Renal pelvis (tissue), 4 donors: Measurements from ENCODE around the gene LRFN4. TPM values are rescaled to one million over a fixed set of nuclear protein-coding genes. Genes with fewer than 3 reads are reported as not detected.

ENCODE experiments used
- DNase-seq: peaks from one replicate; pipeline ENCODE4 v3.0.0-alpha.2; 2013
- polyA plus RNA-seq, 3 donors: library from polyadenylated mRNA; unstranded; fragments of 120-200 nt; gene quantifications; one replicate each; pipeline ENCODE4 v1.2.1, GENCODE V29; 2013; ENCODE audit not compliant: insufficient read length in 3 of 3

LRFN4 gene
- polyA plus RNA-seq, 3 donors = 21.8 to 30.7 (median 27.3) TPM

GRCh38 chr11:66885469-66885868 lies 28.6 kb downstream of the LRFN4 start:
- no peak for DNase-seq

- no peak for DNase-seq
Observed at GRCh38 chr11:66885950-66886440, 29.1 kb downstream of the LRFN4 start.

- DNase-seq = no peak
Observed at GRCh38 chr11:66886671-66887221, 29.9 kb downstream of the LRFN4 start.

DNA sequence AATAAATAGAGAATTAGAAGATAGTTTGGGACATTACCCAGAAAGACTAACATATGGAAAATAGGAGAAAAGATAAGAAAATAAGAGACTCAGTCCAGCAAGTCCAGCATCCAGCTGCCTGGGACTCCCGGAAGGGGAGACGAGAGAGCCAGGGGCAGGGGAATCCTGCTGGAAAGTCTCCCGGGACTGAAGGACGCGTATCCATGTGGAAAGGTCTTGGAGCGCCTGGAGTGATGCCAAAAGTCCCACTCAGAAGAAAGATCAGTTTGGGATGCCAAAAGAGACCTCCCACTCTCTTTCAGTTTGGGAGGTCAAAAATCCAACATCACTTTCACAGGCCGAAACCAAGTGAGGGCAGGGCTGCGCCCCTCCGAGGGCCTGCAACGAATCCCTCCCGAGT lies 30.7 kb downstream of the LRFN4 start:
- DNase-seq = no peak

GRCh38 chr11:66888282-66888681 lies 31.4 kb downstream of the LRFN4 start:
- no peak for DNase-seq

DNA sequence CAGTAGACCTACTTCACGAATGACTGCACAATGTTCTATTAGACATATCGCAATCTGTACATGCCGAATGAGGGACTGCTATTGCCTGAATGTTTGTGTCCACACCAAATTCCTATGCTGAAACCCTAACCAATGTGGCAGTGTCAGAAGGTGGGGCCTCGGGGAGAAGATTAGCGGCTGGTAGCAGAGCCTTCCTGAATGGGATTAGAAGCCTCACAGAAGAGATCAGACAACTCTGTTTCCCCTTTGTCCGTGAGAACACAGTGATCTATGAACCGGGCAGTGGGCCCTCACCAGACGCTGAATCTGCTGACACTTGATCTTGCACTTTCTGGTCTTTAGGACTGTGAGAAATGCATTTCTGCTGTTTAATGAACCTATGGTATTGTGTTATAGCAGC lies 33.1 kb downstream of the LRFN4 start:
- DNase-seq = no peak

- no peak for DNase-seq
Observed at GRCh38 chr11:66891851-66892660, 35.2 kb downstream of the LRFN4 start.

GRCh38 chr11:66892911-66893310 lies 36.0 kb downstream of the LRFN4 start:
- DNase-seq = peak; percentile 55

- DNase-seq = no peak
Observed at GRCh38 chr11:66894141-66894540, 37.3 kb downstream of the LRFN4 start.

- no peak for DNase-seq
Observed at GRCh38 chr11:66901964-66902390, 45.1 kb downstream of the LRFN4 start.

GRCh38 chr11:66902486-66903177 lies 45.8 kb downstream of the LRFN4 start:
- DNase-seq = no peak

GRCh38 chr11:66904055-66904454 lies 47.2 kb downstream of the LRFN4 start:
- DNase-seq = no peak

DNA sequence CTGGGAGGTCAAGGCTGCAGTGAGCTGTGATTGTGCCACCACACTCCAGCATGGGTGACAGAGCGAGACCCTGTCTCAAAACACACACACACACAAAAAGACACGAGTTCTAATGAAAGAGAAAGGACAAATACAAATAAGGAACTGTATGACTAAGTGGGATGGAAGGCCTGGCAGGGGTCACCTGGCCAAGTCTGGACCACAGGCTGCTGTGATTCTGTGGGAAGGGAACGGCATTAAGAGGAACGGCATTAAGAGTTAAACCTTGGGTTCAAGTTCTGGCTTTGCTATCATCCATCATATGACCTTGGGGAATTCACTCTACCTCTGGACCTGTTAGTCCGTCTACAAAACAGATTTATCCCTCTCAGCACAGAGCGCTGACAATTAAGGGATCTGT lies 47.7 kb downstream of the LRFN4 start:
- no peak for DNase-seq

DNA sequence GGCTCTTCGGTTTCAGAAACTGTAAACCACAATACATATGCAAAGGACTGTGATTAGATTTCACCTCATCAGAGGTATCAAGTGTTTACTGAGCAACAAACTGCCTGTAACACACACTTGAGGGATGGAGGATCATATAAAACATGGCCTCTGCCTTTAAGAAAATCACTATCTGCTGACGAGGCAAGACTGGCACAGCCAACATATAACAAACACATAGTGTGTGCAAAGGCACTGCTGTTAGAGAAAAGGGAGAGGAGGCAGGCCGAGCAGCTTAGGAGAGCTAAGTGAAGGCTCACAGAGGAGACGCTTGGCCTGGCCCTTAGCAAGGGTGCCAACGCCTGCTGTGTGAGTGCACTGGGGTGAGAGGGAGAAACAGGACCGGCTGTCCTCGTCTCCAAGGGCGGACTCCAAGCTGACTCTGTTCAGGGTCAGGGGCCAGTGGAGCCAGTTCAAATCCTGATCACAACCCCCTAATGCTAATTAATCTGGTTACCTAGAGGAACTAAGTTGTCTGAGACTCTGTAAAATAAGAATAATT lies 48.2 kb downstream of the LRFN4 start:
- DNase-seq = no peak

DNA sequence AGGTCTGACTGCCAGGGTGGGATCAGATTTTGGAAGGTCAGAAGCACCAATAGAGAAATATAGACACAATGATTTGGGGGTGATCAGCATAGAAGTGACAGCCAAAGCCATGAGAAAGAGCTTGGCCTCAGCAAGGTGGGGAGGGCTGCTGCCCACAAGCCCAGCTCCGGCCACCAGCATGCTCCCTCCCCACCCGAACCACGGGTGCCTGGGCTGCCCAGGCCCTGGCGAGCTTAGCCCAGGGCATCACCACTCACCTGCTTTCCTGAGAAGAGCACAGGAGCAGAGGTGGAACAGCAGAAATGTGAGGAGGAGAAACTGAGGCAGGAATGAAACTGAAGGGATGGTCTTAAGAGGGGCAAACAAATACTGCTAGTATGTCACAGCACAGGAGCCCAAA lies 48.8 kb downstream of the LRFN4 start:
- no peak for DNase-seq

- no peak for DNase-seq
Observed at GRCh38 chr11:66906061-66906733, 49.3 kb downstream of the LRFN4 start.

- DNase-seq = peak; percentile 48
Observed at GRCh38 chr11:66907751-66908630, 51.1 kb downstream of the LRFN4 start.

DNA sequence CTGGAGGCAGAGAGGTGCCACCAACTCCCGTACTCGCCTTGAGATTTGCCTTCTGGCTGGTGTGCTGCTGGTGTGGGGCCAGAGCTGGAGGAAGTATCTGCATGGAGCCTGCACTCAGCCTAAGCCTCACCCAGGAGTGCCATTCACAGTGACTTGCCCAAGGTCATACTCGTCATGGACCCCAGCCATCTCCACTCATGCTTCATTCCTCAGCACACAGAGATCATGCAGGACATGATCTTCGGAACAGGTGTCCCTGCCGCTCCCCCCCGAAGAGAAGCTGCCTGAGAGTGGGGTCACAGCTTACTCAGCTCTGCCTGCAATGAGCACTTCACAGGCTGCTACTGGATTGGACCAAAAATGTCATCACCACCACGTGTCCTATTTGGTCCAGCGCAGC lies 52.3 kb downstream of the LRFN4 start:
- DNase-seq = no peak

GRCh38 chr11:66910016-66910415 lies 53.2 kb downstream of the LRFN4 start:
- DNase-seq = no peak
